NCI-H2196 treated with DMSO at 0.1 percent for 48 hours (cell line): ENCODE measurements around the gene OR7D4.
A peak's percentile ranks its signal among the peaks of the same experiment; 100 is the strongest.
"Not testable (repeated sequence)": the region's sequence is repeated elsewhere in the genome, so short reads cannot be mapped to it uniquely, and the experiment has no call there.

Experiments
- DNase-seq: peaks from one replicate; lab custom pipeline; 2025; ENCODE audit not compliant: unreplicated experiment; lab: John Stamatoyannopoulos, UW

OR7D4 gene

GRCh38 chr19:9219489-9219888 lies at the start of gene OR7D4:
Gene OR7D4 (minus strand): TSS chr19:9219589. CDS start chr19:9214837, 4,752 bp downstream.
- no peak for DNase-seq

- DNase-seq, result no peak
These were observed 31.8 kb upstream of the OR7D4 start for GRCh38 chr19:9251236-9251635.

- DNase-seq, result no peak
These were observed 31.2 kb upstream of the OR7D4 start, which contains the start of gene OR7E24 for GRCh38 chr19:9250630-9251029. Gene OR7E24 (plus strand): TSS chr19:9250930. CDS start chr19:9251044, 114 bp downstream.

- DNase-seq, result peak; percentile 5
These were observed 13.8 kb downstream of the OR7D4 start for GRCh38 chr19:9205501-9206113.

- not testable (repeated sequence) for DNase-seq
These were observed 21.3 kb downstream of the OR7D4 start for GRCh38 chr19:9198044-9198443.

GRCh38 chr19:9189535-9189934 lies 29.9 kb downstream of the OR7D4 start:
- DNase-seq, result no peak

- no peak for DNase-seq
These were observed 32.2 kb downstream of the OR7D4 start for GRCh38 chr19:9187191-9187590.

- DNase-seq, result no peak
These were observed 36.4 kb downstream of the OR7D4 start for GRCh38 chr19:9183000-9183399.

- DNase-seq, result no peak
These were observed 40.5 kb downstream of the OR7D4 start, which contains the start of gene OR7D2 for GRCh38 chr19:9178901-9179300. Gene OR7D2 (plus strand): TSS chr19:9178979. CDS start chr19:9185782, 6,803 bp downstream.

- DNase-seq, result no peak
These were observed 44.1 kb downstream of the OR7D4 start for GRCh38 chr19:9175326-9175725.

- DNase-seq, result no peak
These were observed 47.9 kb downstream of the OR7D4 start for GRCh38 chr19:9171393-9171991.

- DNase-seq, result no peak
These were observed 52.5 kb downstream of the OR7D4 start for GRCh38 chr19:9166846-9167245.

GRCh38 chr19:9165261-9165660 lies 54.1 kb downstream of the OR7D4 start:
- DNase-seq, result no peak

- no peak for DNase-seq
These were observed 58.0 kb downstream of the OR7D4 start for GRCh38 chr19:9161427-9161826.
